GM19193 (cell line): Measurements from ENCODE around the gene SLC4A4.

ENCODE experiments used
- POLR2A ChIP-seq: IDR thresholded peaks from 4 replicates; pipeline ENCODE4 v1.6.1; 2011; ENCODE audit not compliant: insufficient read depth, insufficient read length; ENCODE audit errors: extremely low read depth

SLC4A4 gene

GRCh38 chr4:71469541-71469940, 130.7 kb downstream of the SLC4A4 start:
- no peak for TF ChIP-seq POLR2A

- no peak for TF ChIP-seq POLR2A
Observed at GRCh38 chr4:71470524-71470923, 131.7 kb downstream of the SLC4A4 start.

- TF ChIP-seq POLR2A: no peak
Observed at GRCh38 chr4:71472946-71473345, 134.1 kb downstream of the SLC4A4 start.

GRCh38 chr4:71473541-71474240, 134.9 kb downstream of the SLC4A4 start:
- no peak for TF ChIP-seq POLR2A

- TF ChIP-seq POLR2A: no peak
Observed at GRCh38 chr4:71474731-71475130, 135.9 kb downstream of the SLC4A4 start.

GRCh38 chr4:71476240-71476639, 137.4 kb downstream of the SLC4A4 start:
- TF ChIP-seq POLR2A: no peak

- no peak for TF ChIP-seq POLR2A
Observed at GRCh38 chr4:71486550-71487343, 147.9 kb downstream of the SLC4A4 start.

- TF ChIP-seq POLR2A: no peak
Observed at GRCh38 chr4:71487344-71487920, 148.6 kb downstream of the SLC4A4 start.

GRCh38 chr4:71494539-71494938, 155.7 kb downstream of the SLC4A4 start:
- no peak for TF ChIP-seq POLR2A

GRCh38 chr4:71495454-71495853, 156.6 kb downstream of the SLC4A4 start:
- TF ChIP-seq POLR2A: no peak

GRCh38 chr4:71497078-71497477, 158.3 kb downstream of the SLC4A4 start:
- no peak for TF ChIP-seq POLR2A

- TF ChIP-seq POLR2A: no peak
Observed at GRCh38 chr4:71498002-71498401, 159.2 kb downstream of the SLC4A4 start.

- TF ChIP-seq POLR2A: no peak
Observed at GRCh38 chr4:71498625-71499024, 159.8 kb downstream of the SLC4A4 start.

GRCh38 chr4:71501992-71502391, 163.2 kb downstream of the SLC4A4 start:
- TF ChIP-seq POLR2A: no peak

GRCh38 chr4:71518283-71518989, 179.6 kb downstream of the SLC4A4 start:
- no peak for TF ChIP-seq POLR2A
